Trophoblast cell (in vitro differentiated cells and primary cell): Measurements from ENCODE around the gene CCDC40. TPM values are rescaled to one million over a fixed set of nuclear protein-coding genes. Genes with fewer than 3 reads are reported as not detected.
A peak's percentile ranks its signal among the peaks of the same experiment; 100 is the strongest.

Experiments
- DNase-seq, 2 donors: peaks; one replicate each; pipeline ENCODE4 v3.0.0-alpha.2; 2016
- H2AFZ ChIP-seq: 2 replicates; pipeline ENCODE4 v1.6.1; 2013; ENCODE audit warnings: low read length, moderate library complexity, mild to moderate bottlenecking; ENCODE audit not compliant: insufficient read depth, poor library complexity
- H2AK5ac ChIP-seq: 2 replicates; pipeline ENCODE4 v1.6.1; 2013; ENCODE audit warnings: mild to moderate bottlenecking, low read length
- H2BK120ac ChIP-seq: 2 replicates; pipeline ENCODE4 v1.6.1; 2013; ENCODE audit warnings: low read length, mild to moderate bottlenecking, moderate library complexity; ENCODE audit not compliant: insufficient read depth, poor library complexity
- H2BK12ac ChIP-seq: 2 replicates; pipeline ENCODE4 v1.6.1; 2013; ENCODE audit warnings: mild to moderate bottlenecking, low read length, moderate library complexity
- H2BK5ac ChIP-seq: 2 replicates; pipeline ENCODE4 v1.6.1; 2013; ENCODE audit warnings: low read length, low read depth, moderate library complexity, mild to moderate bottlenecking; ENCODE audit not compliant: poor library complexity
- H3K14ac ChIP-seq: 2 replicates; pipeline ENCODE4 v1.6.1; 2013; ENCODE audit warnings: mild to moderate bottlenecking, low read length
- H3K18ac ChIP-seq: 2 replicates; pipeline ENCODE4 v1.6.1; 2013; ENCODE audit warnings: mild to moderate bottlenecking, low read length
- H3K23ac ChIP-seq: 2 replicates; pipeline ENCODE4 v1.6.1; 2013; ENCODE audit warnings: low read length
- H3K27ac ChIP-seq: 2 replicates; pipeline ENCODE4 v1.5.1; 2013; ENCODE audit warnings: low read depth, mild to moderate bottlenecking, inconsistent platforms, low read length, moderate library complexity
- H3K27me3 ChIP-seq: 2 replicates; pipeline ENCODE4 v1.6.1; 2013; ENCODE audit warnings: inconsistent platforms, mild to moderate bottlenecking, low read length, moderate library complexity; ENCODE audit not compliant: insufficient read depth
- H3K36me3 ChIP-seq, 2 experiments: 1 replicate in 1 of 2; 2 replicates in 1 of 2; pipeline ENCODE4 v1.6.1; 2013; ENCODE audit warnings: low read length in 2 of 2, mild to moderate bottlenecking in 2 of 2, moderate library complexity in 1 of 2; ENCODE audit not compliant: insufficient read depth in 2 of 2, control insufficient read depth in 1 of 2
- H3K4ac ChIP-seq: 2 replicates; pipeline ENCODE4 v1.6.1; 2013; ENCODE audit warnings: low read depth, mild to moderate bottlenecking, low read length, moderate library complexity
- H3K4me1 ChIP-seq, 2 experiments: 1 replicate in 1 of 2; 2 replicates in 1 of 2; pipeline ENCODE4 v1.6.1; 2013; ENCODE audit warnings: low read length in 2 of 2, mild to moderate bottlenecking in 2 of 2, moderate library complexity in 1 of 2; ENCODE audit not compliant: insufficient read depth in 2 of 2, control insufficient read depth in 1 of 2
- H3K4me2 ChIP-seq: 2 replicates; pipeline ENCODE4 v1.6.1; 2013; ENCODE audit warnings: inconsistent platforms, mild to moderate bottlenecking, low read length, moderate library complexity
- H3K4me3 ChIP-seq: 2 replicates; pipeline ENCODE4 v1.5.1; 2013; ENCODE audit warnings: mild to moderate bottlenecking, low read depth, low read length, inconsistent platforms
- H3K79me1 ChIP-seq: one replicate; pipeline ENCODE4 v1.6.1; 2013; ENCODE audit warnings: low read length
- H3K79me2 ChIP-seq: 2 replicates; pipeline ENCODE4 v1.6.1; 2013; ENCODE audit warnings: low read length, mild to moderate bottlenecking; ENCODE audit not compliant: control insufficient read depth, insufficient read depth, poor library complexity
- H3K9ac ChIP-seq: 2 replicates; pipeline ENCODE4 v1.6.1; 2013; ENCODE audit warnings: mild to moderate bottlenecking, low read length
- H3K9me3 ChIP-seq: 2 replicates; pipeline ENCODE4 v1.6.1; 2013; ENCODE audit warnings: low read depth, mild to moderate bottlenecking, control low read depth, inconsistent platforms, low read length; ENCODE audit not compliant: insufficient read depth
- H4K12ac ChIP-seq: 2 replicates; pipeline ENCODE4 v1.6.1; 2013; ENCODE audit warnings: low read depth, mild to moderate bottlenecking, low read length, moderate library complexity
- H4K8ac ChIP-seq: 2 replicates; pipeline ENCODE4 v1.6.1; 2013; ENCODE audit warnings: low read depth, mild to moderate bottlenecking, low read length, moderate library complexity
- H4K91ac ChIP-seq: one replicate; pipeline ENCODE4 v1.6.1; 2013; ENCODE audit warnings: low read depth, mild to moderate bottlenecking, low read length, moderate library complexity
- WGBS: extraction: QIAGEN DNeasy Blood & Tissue Kit; methylation state at CpG from one replicate; pipeline ENCODE4 v1.1.7; 2013; ENCODE audit warnings: missing lambda C conversion rate; ENCODE audit not compliant: insufficient read length, insufficient coverage; ENCODE audit errors: extremely low coverage; 5-methylcytosine and 5-hydroxymethylcytosine counted together
- polyA plus RNA-seq: library from polyadenylated mRNA; stranded (reverse); fragments of 200-250 nt; gene quantifications from 2 replicates; pipeline ENCODE4 v1.2.3, GENCODE V29; 2013

Gene CCDC40
- 1.3 TPM in 2 replicates for polyA plus RNA-seq

GRCh38 chr17:80035937-80036714 lies at the start of gene CCDC40:
Gene CCDC40 (plus strand): TSS chr17:80036642. CDS start chr17:80036663, 21 bp downstream.
- peaks cover 2 to 5% of the 10 kb centered on the region in 2 experiments for H3K36me3 ChIP-seq
- H3K9ac ChIP-seq, result peak within 1 kb of the TSS; percentile 95
- H3K79me1 ChIP-seq, result peaks cover 12% of the 10 kb centered on the region
- no CpG with 5 or more reads among the region's 89 CpGs for WGBS
- peak within 1 kb of the TSS; percentile 49 for H4K12ac ChIP-seq
- peaks cover 4% of the 10 kb centered on the region for H3K79me2 ChIP-seq
- H3K18ac ChIP-seq, result peak within 1 kb of the TSS; percentile 93
- peak within 1 kb of the TSS; percentile 92 for H3K4me3 ChIP-seq
- peak within 1 kb of the TSS; percentile 46 for H2BK120ac ChIP-seq
- peak within 1 kb of the TSS; percentile 89 for H3K14ac ChIP-seq
- peak within 1 kb of the TSS; percentile 39 for H2BK5ac ChIP-seq
- H4K8ac ChIP-seq, result peak within 1 kb of the TSS; percentile 82
- no peak within 1 kb of the TSS for H2BK12ac ChIP-seq
- H3K23ac ChIP-seq, result no peak within 1 kb of the TSS
- H3K4me2 ChIP-seq, result peak within 1 kb of the TSS; percentile 100
- peak within 1 kb of the TSS; percentile 74 for H4K91ac ChIP-seq
- DNase-seq, result peak; percentile 83 to 92
- H3K4me1 ChIP-seq, result peaks cover 2 to 3% of the 10 kb centered on the region in 2 experiments
- no peak within 1 kb of the TSS for H2AK5ac ChIP-seq
- peak within 1 kb of the TSS; percentile 88 for H3K4ac ChIP-seq
- H3K9me3 ChIP-seq, result no peaks in the 10 kb centered on the region
- peak within 1 kb of the TSS; percentile 58 for H3K27ac ChIP-seq
- no peaks in the 10 kb centered on the region for H3K27me3 ChIP-seq
- H2AFZ ChIP-seq, result peak within 1 kb of the TSS; percentile 92

- no peaks in the 10 kb centered on the region for H3K36me3 ChIP-seq
- no peak overlapping the region for H2BK120ac ChIP-seq
- no peak overlapping the region for H3K4me2 ChIP-seq
- H3K18ac ChIP-seq, result no peak overlapping the region
- H3K27ac ChIP-seq, result no peak overlapping the region
- whole genome bisulfite sequencing, result no CpG with 5 or more reads among the region's 18 CpGs
- H3K23ac ChIP-seq, result no peak overlapping the region
- no peak overlapping the region for H2BK12ac ChIP-seq
- H4K8ac ChIP-seq, result no peak overlapping the region
- H3K27me3 ChIP-seq, result no peaks in the 10 kb centered on the region
- no peak overlapping the region for H2BK5ac ChIP-seq
- peaks cover 13% of the 10 kb centered on the region for H3K79me1 ChIP-seq
- no peak overlapping the region for H2AFZ ChIP-seq
- no peak overlapping the region for H4K91ac ChIP-seq
- H3K79me2 ChIP-seq, result no peaks in the 10 kb centered on the region
- no peak overlapping the region for H4K12ac ChIP-seq
- H2AK5ac ChIP-seq, result no peak overlapping the region
- H3K4me1 ChIP-seq, result peaks cover 34 to 42% of the 10 kb centered on the region in 2 experiments
- H3K4me3 ChIP-seq, result no peak overlapping the region
- H3K9ac ChIP-seq, result no peak overlapping the region
- H3K14ac ChIP-seq, result no peak overlapping the region
- H3K4ac ChIP-seq, result no peak overlapping the region
- H3K9me3 ChIP-seq, result no peaks in the 10 kb centered on the region
- DNase-seq, result peak; percentile 9 to 30
Observed at GRCh38 chr17:79987187-79987934, 49.1 kb upstream of the CCDC40 start.

- Histone ChIP-seq H3K4ac (no peak overlapping the region), H3K27ac (no peak overlapping the region), H3K27me3 (no peaks in the 10 kb centered on the region), H4K8ac (no peak overlapping the region), H3K9ac (no peak overlapping the region), H2BK12ac (no peak overlapping the region), H3K9me3 (no peaks in the 10 kb centered on the region), H2AFZ (no peak overlapping the region), H4K91ac (peak overlapping the region; percentile 3), H2BK5ac (no peak overlapping the region), H3K4me1 (peaks cover 37 to 47% of the 10 kb centered on the region in 2 experiments), H3K36me3 (no peaks in the 10 kb centered on the region), H4K12ac (no peak overlapping the region), H2AK5ac (no peak overlapping the region), H3K18ac (no peak overlapping the region), H3K79me1 (peaks cover 13% of the 10 kb centered on the region), H3K4me3 (no peak overlapping the region), H3K79me2 (no peaks in the 10 kb centered on the region), H3K4me2 (no peak overlapping the region), H3K23ac (no peak overlapping the region), H2BK120ac (no peak overlapping the region), H3K14ac (no peak overlapping the region)
- no CpG with 5 or more reads among the region's 7 CpGs for WGBS
- no peak for DNase-seq
Observed at GRCh38 chr17:79987935-79988184, 48.6 kb upstream of the CCDC40 start.

GRCh38 chr17:79988185-79988971 lies 48.1 kb upstream of the CCDC40 start:
- no peak for DNase-seq
- H4K8ac ChIP-seq, result no peak overlapping the region

More at GRCh38 chr17:79988185-79988971, 48.1 kb upstream of the CCDC40 start:
- Histone ChIP-seq H3K36me3 (no peaks in the 10 kb centered on the region), H3K27me3 (no peaks in the 10 kb centered on the region), H2BK120ac (no peak overlapping the region), H2BK5ac (no peak overlapping the region), H2AK5ac (no peak overlapping the region), H3K23ac (no peak overlapping the region), H3K27ac (no peak overlapping the region), H3K9me3 (no peaks in the 10 kb centered on the region), H4K12ac (no peak overlapping the region), H3K4ac (no peak overlapping the region), H3K79me1 (peaks cover 13% of the 10 kb centered on the region), H3K9ac (no peak overlapping the region), H3K14ac (no peak overlapping the region), H3K79me2 (no peaks in the 10 kb centered on the region), H4K91ac (peak overlapping the region; percentile 3), H3K4me2 (no peak overlapping the region), H3K18ac (no peak overlapping the region), H3K4me1 (peaks cover 43 to 52% of the 10 kb centered on the region in 2 experiments), H2AFZ (no peak overlapping the region), H2BK12ac (no peak overlapping the region), H3K4me3 (no peak overlapping the region)
- WGBS, result no CpG with 5 or more reads among the region's 28 CpGs
